ENCODE measurements around the gene VSIG10. TPM values are rescaled to one million over a fixed set of nuclear protein-coding genes. Genes with fewer than 3 reads are reported as not detected.
"Not testable (repeated sequence)": the region's sequence is repeated elsewhere in the genome, so short reads cannot be mapped to it uniquely, and the experiment has no call there.

The VSIG10 gene
- polyA plus RNA-seq (2013, experiment 1 of 2; ENCODE audit: insufficient read length), result 11.3 TPM
- polyA plus RNA-seq (2013, experiment 2 of 2; ENCODE audit: insufficient read length), result 9.1 TPM

- peak; percentile 64 for DNase-seq
Observed at GRCh38 chr12:118103601-118104382, at the start of gene VSIG10. Gene VSIG10 (minus strand): TSS chr12:118104011. CDS start chr12:118103671, 340 bp downstream.

- DNase-seq, result no peak
Observed at GRCh38 chr12:118151755-118152154, 47.9 kb upstream of the VSIG10 start.

- DNase-seq, result no peak
Observed at GRCh38 chr12:118150625-118151024, 46.8 kb upstream of the VSIG10 start.

- no peak for DNase-seq
Observed at GRCh38 chr12:118148287-118148686, 44.5 kb upstream of the VSIG10 start.

- DNase-seq, result no peak
Observed at GRCh38 chr12:118145798-118146156, 42.0 kb upstream of the VSIG10 start.

- no peak for DNase-seq
Observed at GRCh38 chr12:118145113-118145797, 41.4 kb upstream of the VSIG10 start.

- no peak for DNase-seq
Observed at GRCh38 chr12:118144499-118144898, 40.7 kb upstream of the VSIG10 start.

- no peak for DNase-seq
Observed at GRCh38 chr12:118140825-118141224, 37.0 kb upstream of the VSIG10 start.

- no peak for DNase-seq
Observed at GRCh38 chr12:118137148-118137678, 33.4 kb upstream of the VSIG10 start.

- peak; percentile 28 for DNase-seq
Observed at GRCh38 chr12:118136559-118137003, 32.8 kb upstream of the VSIG10 start.

- peak; percentile 89 for DNase-seq
Observed at GRCh38 chr12:118135788-118136558, 32.2 kb upstream of the VSIG10 start, which contains the start of gene PEBP1. Gene PEBP1 (plus strand): TSS chr12:118136124. CDS start chr12:118136210, 86 bp downstream.

- not testable (repeated sequence) for DNase-seq
Observed at GRCh38 chr12:118129436-118129835, 25.6 kb upstream of the VSIG10 start.

GRCh38 chr12:118127867-118128266 is 24.1 kb upstream of the VSIG10 start:
- DNase-seq, result no peak

- DNase-seq, result no peak
Observed at GRCh38 chr12:118126119-118126757, 22.4 kb upstream of the VSIG10 start.

GRCh38 chr12:118125743-118126118 is 21.9 kb upstream of the VSIG10 start:
- no peak for DNase-seq

GRCh38 chr12:118124333-118124874 is 20.6 kb upstream of the VSIG10 start:
- DNase-seq, result no peak

GRCh38 chr12:118122264-118122663 is 18.5 kb upstream of the VSIG10 start:
- no peak for DNase-seq

- peak; percentile 52 for DNase-seq
Observed at GRCh38 chr12:118120579-118121363, 17.0 kb upstream of the VSIG10 start.

- no peak for DNase-seq
Observed at GRCh38 chr12:118119449-118119879, 15.7 kb upstream of the VSIG10 start.

- no peak for DNase-seq
Observed at GRCh38 chr12:118109088-118109487, 5.3 kb upstream of the VSIG10 start.

GRCh38 chr12:118107694-118108093 is 3.9 kb upstream of the VSIG10 start:
- DNase-seq, result no peak

Measured in fibroblast of skin of abdomen (primary cell).